Fibroblast of villous mesenchyme (primary cell): ENCODE measurements around the gene KCNQ1OT1. TPM values are rescaled to one million over a fixed set of nuclear protein-coding genes. Genes with fewer than 3 reads are reported as not detected.

ENCODE experiments used
- DNase-seq: peaks from one replicate; pipeline ENCODE4 v3.0.0-alpha.2; 2010; ENCODE audit warnings: low read depth
- H3K4me3 ChIP-seq: 2 replicates; pipeline ENCODE4 v1.5.1; 2011; ENCODE audit warnings: low read depth, mild to moderate bottlenecking, low read length
- total RNA-seq: library from RNA; depleted of rRNA; stranded (reverse); fragments of >200 nt; gene quantifications from 2 replicates; pipeline ENCODE4 v1.2.3, GENCODE V29; 2012
- TF ChIP-seq, protein P1 (sequence below): IDR thresholded peaks from 2 replicates; pipeline ENCODE4 v1.5.1; 2012; ENCODE audit warnings: low read depth, mild to moderate bottlenecking, low read length; ENCODE audit not compliant: insufficient read depth

Gene KCNQ1OT1
- total RNA-seq, 1 donor: 6.0 TPM

DNA sequence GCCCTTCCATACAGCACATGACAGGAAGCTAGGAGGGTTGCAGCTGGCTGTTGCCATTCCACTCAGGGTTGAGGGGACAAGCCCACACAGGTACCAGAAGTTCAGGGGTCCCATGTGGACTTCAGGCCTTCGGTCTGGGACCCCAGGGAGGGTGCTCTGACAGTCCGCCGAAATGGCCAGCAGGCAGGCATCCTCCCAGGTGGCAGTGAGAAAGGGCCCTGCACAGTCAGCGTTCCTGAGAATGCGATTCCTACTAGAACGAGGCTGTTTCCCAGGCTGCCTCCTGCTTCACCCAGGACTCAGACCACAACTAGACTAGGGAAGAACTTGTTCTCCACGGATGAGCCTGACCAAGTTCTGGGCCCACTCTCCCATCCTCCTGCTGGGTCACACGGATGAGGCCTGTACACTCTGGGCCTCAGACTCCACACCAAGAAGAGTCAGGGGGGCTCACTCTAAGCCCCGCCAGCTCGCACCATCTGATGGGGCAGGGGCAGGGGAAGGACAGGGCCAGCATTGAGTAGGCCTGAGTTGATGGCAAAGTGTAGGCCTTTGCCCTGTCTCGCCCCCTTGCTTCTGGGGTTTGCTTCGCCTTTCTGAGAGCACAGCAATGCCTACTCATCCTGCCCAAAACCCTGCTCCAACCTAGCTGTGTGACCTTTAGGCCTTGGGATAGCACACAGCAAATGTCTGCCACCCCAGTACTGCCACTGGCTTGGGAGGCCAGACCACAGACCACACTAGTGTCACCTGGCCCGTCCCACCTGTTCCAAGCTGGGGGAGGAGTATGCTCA lies 14.0 kb downstream of the KCNQ1OT1 start:
- DNase-seq: no peak
- TF ChIP-seq, protein P1, sequence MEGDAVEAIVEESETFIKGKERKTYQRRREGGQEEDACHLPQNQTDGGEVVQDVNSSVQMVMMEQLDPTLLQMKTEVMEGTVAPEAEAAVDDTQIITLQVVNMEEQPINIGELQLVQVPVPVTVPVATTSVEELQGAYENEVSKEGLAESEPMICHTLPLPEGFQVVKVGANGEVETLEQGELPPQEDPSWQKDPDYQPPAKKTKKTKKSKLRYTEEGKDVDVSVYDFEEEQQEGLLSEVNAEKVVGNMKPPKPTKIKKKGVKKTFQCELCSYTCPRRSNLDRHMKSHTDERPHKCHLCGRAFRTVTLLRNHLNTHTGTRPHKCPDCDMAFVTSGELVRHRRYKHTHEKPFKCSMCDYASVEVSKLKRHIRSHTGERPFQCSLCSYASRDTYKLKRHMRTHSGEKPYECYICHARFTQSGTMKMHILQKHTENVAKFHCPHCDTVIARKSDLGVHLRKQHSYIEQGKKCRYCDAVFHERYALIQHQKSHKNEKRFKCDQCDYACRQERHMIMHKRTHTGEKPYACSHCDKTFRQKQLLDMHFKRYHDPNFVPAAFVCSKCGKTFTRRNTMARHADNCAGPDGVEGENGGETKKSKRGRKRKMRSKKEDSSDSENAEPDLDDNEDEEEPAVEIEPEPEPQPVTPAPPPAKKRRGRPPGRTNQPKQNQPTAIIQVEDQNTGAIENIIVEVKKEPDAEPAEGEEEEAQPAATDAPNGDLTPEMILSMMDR: no peak
- H3K4me3 ChIP-seq: no peak overlapping the region

- no peak overlapping the region for H3K4me3 ChIP-seq
- no peak for DNase-seq
- TF ChIP-seq, protein P1: no peak
Observed at GRCh38 chr11:2685051-2685450, 14.7 kb downstream of the KCNQ1OT1 start.

DNA sequence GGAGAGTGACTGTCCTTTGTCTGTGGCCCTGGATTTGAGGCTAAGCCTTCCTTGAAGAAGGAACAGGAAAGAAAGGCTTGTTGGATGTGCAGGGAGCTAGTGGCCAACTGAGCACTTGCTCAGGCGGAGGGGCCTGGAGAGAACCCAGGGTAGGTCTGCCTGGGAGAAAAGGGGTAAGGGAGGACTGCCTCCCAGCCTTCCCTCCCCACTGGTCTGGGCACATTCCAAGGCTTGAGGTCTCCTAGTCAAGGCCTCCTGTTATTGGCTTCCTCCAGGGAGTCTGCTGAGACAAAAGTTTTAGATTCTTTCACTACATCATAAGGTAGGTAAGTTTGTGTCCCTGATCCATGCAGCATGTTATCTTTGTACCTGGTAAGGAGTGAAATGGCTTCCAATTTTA lies 15.2 kb downstream of the KCNQ1OT1 start:
- no peak overlapping the region for H3K4me3 ChIP-seq
- TF ChIP-seq, protein P1: no peak
- no peak for DNase-seq

GRCh38 chr11:2683806-2684205 lies 16.0 kb downstream of the KCNQ1OT1 start:
- TF ChIP-seq, protein P1: no peak
- no peak overlapping the region for H3K4me3 ChIP-seq
- DNase-seq: no peak

DNA sequence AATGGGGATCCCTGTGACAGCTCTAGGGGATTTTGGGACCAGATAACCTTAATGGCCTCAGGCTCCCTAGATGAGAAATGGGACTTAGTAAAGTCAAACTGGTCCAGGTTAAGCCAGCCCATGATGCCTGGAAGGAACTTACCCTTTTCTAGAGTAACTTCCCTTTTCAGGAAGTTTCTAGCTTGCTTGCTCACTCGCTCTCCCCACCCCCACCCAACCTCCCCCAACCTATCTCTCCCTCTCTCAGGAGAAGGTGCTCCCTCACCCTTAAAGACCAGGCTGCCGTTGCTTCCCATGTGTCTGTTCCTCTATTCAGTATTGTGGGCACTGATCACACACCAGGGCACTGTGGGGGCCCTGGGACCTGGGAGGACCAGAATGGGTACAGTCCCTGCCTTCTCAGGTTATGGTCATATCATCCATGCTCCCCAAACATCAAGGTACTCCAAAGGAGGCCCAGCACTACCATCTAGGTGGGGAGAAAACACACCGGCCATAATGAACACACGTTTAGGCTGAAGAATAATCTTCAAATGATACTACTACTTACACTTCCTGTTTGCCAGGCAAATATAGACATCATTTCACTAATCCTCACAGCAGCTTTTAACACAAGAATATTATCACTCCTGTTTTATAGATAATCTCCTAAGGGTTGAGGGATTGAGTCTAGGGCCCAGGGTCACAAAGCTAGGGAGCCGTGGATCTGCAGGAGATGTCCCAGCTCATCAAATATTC lies 18.2 kb downstream of the KCNQ1OT1 start:
- DNase-seq: no peak
- TF ChIP-seq, protein P1: no peak
- H3K4me3 ChIP-seq: no peak overlapping the region

- TF ChIP-seq, protein P1: no peak
- H3K4me3 ChIP-seq: no peak overlapping the region
- no peak for DNase-seq
Observed at GRCh38 chr11:2679011-2679676, 20.6 kb downstream of the KCNQ1OT1 start.
